Activated T-cell treated with anti-CD3 and anti-CD28 coated beads, Interleukin-2, amount 50 U/mL, for 4 hours (primary cell): ENCODE measurements around the gene PAPOLB. TPM values are rescaled to one million over a fixed set of nuclear protein-coding genes. Genes with fewer than 3 reads are reported as not detected.
A peak's percentile ranks its signal among the peaks of the same experiment; 100 is the strongest.

Source experiments
- ATAC-seq, 2 donors: fragments of 200-7000 bp; cut with Tn5 transposase; one replicate each; pipeline ENCODE4 v1.10.0; 2021
- DNase-seq: peaks from one replicate; pipeline ENCODE4 v3.0.0-alpha.2; 2020
- H3K27me3 Mint-ChIP-seq: one replicate; pipeline ENCODE4 v1.8.0; 2021; ENCODE audit warnings: low read depth, mixed read lengths
- H3K36me3 Mint-ChIP-seq: one replicate; pipeline ENCODE4 v1.8.0; 2022; ENCODE audit warnings: mixed read lengths; ENCODE audit not compliant: insufficient read depth
- H3K4me1 Mint-ChIP-seq: one replicate; pipeline ENCODE4 v1.8.0; 2021; ENCODE audit warnings: low read depth, mixed read lengths
- H3K4me3 Mint-ChIP-seq: one replicate; pipeline ENCODE4 v1.8.0; 2021; ENCODE audit warnings: mild to moderate bottlenecking, moderate library complexity, mixed read lengths
- H3K9me3 Mint-ChIP-seq: one replicate; pipeline ENCODE4 v1.8.0; 2021; ENCODE audit warnings: mixed read lengths
- total RNA-seq, 3 donors: library from RNA; stranded (reverse); gene quantifications; one replicate each; pipeline ENCODE4 v1.2.1, GENCODE V29; 2021

The PAPOLB gene
- total RNA-seq, 3 donors from 2014 or later = 0.05 TPM; not detected in 2

- H3K4me1 Mint-ChIP-seq = peaks cover 2% of the 10 kb centered on the region
- H3K27me3 Mint-ChIP-seq = peaks cover 34% of the 10 kb centered on the region
- ATAC-seq (no peak), DNase-seq (no peak)
- no peak overlapping the region for H3K4me3 Mint-ChIP-seq
- H3K9me3 Mint-ChIP-seq = no peaks in the 10 kb centered on the region
- no peaks in the 10 kb centered on the region for H3K36me3 Mint-ChIP-seq
Measured at GRCh38 chr7:4815121-4815520, 46.7 kb downstream of the PAPOLB start.

- H3K4me3 Mint-ChIP-seq = no peak overlapping the region
- ATAC-seq = no peak
- DNase-seq = no peak
- H3K27me3 Mint-ChIP-seq = peaks cover 30% of the 10 kb centered on the region
- no peaks in the 10 kb centered on the region for H3K36me3 Mint-ChIP-seq
- H3K9me3 Mint-ChIP-seq = no peaks in the 10 kb centered on the region
- peaks cover 5% of the 10 kb centered on the region for H3K4me1 Mint-ChIP-seq
Measured at GRCh38 chr7:4814433-4814832, 47.4 kb downstream of the PAPOLB start.

- Mint-ChIP-seq H3K9me3 (no peaks in the 10 kb centered on the region), H3K4me3 (peak overlapping the region; percentile 31), H3K4me1 (peaks cover 7% of the 10 kb centered on the region), H3K27me3 (peaks cover 30% of the 10 kb centered on the region), H3K36me3 (no peaks in the 10 kb centered on the region)
- ATAC-seq = no peak
- DNase-seq = no peak
Measured at GRCh38 chr7:4809666-4810065, 52.2 kb downstream of the PAPOLB start.

GRCh38 chr7:4809091-4809591 is 52.7 kb downstream of the PAPOLB start:
- Mint-ChIP-seq H3K4me3 (peak overlapping the region; percentile 69), H3K27me3 (peaks cover 27% of the 10 kb centered on the region), H3K9me3 (no peaks in the 10 kb centered on the region), H3K36me3 (no peaks in the 10 kb centered on the region), H3K4me1 (peaks cover 7% of the 10 kb centered on the region)
- ATAC-seq = peak; percentile 48 to 68
- DNase-seq = peak; percentile 15

GRCh38 chr7:4808565-4808964 is 53.3 kb downstream of the PAPOLB start:
- Mint-ChIP-seq H3K27me3 (peaks cover 23% of the 10 kb centered on the region), H3K4me3 (peak overlapping the region; percentile 33), H3K9me3 (no peaks in the 10 kb centered on the region), H3K4me1 (peaks cover 7% of the 10 kb centered on the region), H3K36me3 (no peaks in the 10 kb centered on the region)
- ATAC-seq (no peak), DNase-seq (no peak)

- Mint-ChIP-seq H3K9me3 (no peaks in the 10 kb centered on the region), H3K4me1 (peaks cover 7% of the 10 kb centered on the region), H3K36me3 (no peaks in the 10 kb centered on the region), H3K4me3 (no peak overlapping the region), H3K27me3 (peaks cover 19% of the 10 kb centered on the region)
- ATAC-seq = no peak
- no peak for DNase-seq
Measured at GRCh38 chr7:4808026-4808425, 53.8 kb downstream of the PAPOLB start.

Other genes with a start within 250 kb of the PAPOLB start
- 10 to 100 TPM; 46.6 to 47.9 (median 46.8) TPM for gene FOXK1, start 179.7 kb downstream of the PAPOLB start, total RNA-seq
- gene AP5Z1, start 86.4 kb downstream of the PAPOLB start, total RNA-seq = 10 to 100 TPM; 81.1 to 92.3 (median 84.4) TPM
- gene RADIL, start 21.7 kb upstream of the PAPOLB start, total RNA-seq = under 1 TPM; 0.08 to 0.32 (median 0.23) TPM
- gene MMD2, start 97.2 kb upstream of the PAPOLB start, total RNA-seq = not detected
- 1 to 10 TPM; 8.7 to 8.9 (median 8.9) TPM for gene RBAK, start 183.8 kb upstream of the PAPOLB start, total RNA-seq